GM11168 (cell line): ENCODE results near the gene F8.
"Not testable (repeated sequence)": the region's sequence is repeated elsewhere in the genome, so short reads cannot be mapped to it uniquely, and the experiment has no call there.

Experiments
- in situ Hi-C: fragments of 300-500 bp; cut with MboI; formaldehyde crosslinking; loops from one replicate; pipeline ENCODE4 v1.12.0; 2022; ENCODE audit warnings: low sequenced_read_pairs; ENCODE audit not compliant: unreplicated experiment

The F8 gene

DNA sequence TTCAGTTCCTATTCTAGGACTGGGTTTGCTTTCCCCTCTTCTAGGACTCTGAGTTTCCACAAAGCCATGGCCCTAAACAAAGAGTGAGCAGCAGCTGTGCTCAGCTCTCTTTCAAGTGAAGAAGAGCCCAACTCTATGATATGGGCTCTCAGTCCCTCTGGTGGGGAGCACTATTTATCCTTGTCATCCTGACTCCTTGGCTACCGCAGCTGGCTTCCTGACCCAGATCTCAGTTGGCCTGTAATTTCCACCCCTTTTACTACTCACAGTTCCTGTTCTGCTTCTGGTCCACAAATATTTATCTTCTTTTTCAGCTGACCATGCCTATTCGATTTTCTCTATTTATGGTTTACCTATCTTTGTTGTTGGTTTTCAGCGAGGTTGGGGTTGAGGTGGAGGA is 33.8 kb downstream of the F8 start:
- in situ Hi-C loops: no loop called here

- in situ Hi-C loops: no loop called here
Measured at GRCh38 chrX:154987940-154988339, 34.6 kb downstream of the F8 start.

DNA sequence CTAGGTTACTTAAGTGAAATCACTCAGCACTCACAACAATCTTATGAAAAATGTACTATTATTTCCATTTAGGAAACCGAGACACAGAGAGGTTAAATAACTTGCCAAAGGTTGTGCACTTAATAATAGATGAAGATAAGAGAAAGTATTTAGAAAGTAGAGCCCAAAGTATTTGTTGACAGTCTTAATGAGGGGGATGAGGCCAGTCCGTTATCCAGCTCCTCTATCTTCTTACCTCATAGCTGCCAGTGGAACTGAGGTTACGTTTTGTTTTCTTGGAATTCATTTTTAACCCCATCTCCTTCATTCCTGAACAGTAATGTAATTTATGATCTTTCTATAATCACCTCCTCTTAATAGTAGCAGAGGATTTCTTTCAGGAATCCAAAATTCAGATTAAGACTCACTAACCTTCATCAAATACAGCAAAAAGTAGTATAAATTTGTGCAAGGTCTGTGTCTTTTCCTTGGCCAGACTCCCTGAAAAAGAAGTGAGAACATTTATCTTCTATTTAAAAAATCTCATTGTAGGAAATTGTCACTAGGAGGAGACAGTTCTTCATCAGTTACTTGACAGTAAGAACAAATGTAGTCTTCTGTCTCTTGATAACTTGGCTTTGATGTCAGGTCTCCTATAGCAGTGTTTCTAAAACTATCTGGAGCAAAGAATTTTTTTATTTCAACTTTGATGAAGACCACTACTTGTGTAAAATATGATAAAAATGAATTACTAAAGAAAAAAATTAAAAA is 35.5 kb downstream of the F8 start:
- in situ Hi-C loops: no loop called here

- in situ Hi-C loops: loop anchor here (5.0 kb wide), 1 partner anchor 76 kb away; no protein-coding TSS in a partner anchor
Measured at GRCh38 chrX:154981116-154981411, 41.5 kb downstream of the F8 start.

DNA sequence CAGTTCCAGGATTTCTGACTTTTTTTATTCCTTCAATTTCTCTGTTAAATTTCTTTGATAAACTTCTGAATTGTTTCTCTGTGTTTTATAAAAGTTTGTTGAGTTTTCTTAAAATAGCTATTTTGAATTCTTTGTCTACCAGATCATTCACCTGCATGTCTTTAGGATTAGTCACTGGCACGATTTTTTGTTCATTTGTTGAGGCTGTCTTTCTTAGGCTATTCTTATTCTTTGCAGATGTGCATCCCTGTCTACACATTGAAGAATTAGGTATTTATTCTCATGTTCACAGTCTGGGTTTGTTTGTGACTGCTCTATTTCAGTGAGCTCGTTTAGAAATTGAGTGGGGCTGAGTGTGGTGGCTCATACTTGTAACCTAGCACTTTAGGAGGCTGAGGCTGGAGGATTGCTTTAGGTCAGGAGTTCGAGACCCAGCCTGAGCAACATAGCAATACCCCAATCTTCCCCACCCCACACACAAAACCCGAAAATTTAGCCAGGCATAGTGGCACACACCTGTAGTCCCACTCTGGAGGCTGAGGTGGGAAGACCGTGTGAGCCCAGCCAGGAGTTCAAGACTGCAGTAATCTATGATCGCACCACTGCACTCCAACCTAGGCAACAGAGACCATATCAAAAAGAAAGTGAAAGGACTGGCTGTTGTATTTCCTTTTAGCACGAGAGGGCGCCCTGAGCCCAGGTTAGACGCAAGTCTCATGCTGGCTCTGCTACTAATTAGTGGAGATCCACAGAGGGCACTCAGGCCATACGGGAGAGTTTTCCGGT is 42.0 kb downstream of the F8 start:
- in situ Hi-C loops: loop anchor here (5.0 kb wide), 1 partner anchor 77 kb away; no protein-coding TSS in a partner anchor

GRCh38 chrX:154979629-154980028 is 42.9 kb downstream of the F8 start:
- in situ Hi-C loops: loop anchor here (5.0 kb wide), 1 partner anchor 78 kb away; no protein-coding TSS in a partner anchor

GRCh38 chrX:154968353-154968752 is 54.2 kb downstream of the F8 start:
- in situ Hi-C loops: no loop called here

- in situ Hi-C loops: no loop called here
Measured at GRCh38 chrX:154967603-154968002, 54.9 kb downstream of the F8 start.

DNA sequence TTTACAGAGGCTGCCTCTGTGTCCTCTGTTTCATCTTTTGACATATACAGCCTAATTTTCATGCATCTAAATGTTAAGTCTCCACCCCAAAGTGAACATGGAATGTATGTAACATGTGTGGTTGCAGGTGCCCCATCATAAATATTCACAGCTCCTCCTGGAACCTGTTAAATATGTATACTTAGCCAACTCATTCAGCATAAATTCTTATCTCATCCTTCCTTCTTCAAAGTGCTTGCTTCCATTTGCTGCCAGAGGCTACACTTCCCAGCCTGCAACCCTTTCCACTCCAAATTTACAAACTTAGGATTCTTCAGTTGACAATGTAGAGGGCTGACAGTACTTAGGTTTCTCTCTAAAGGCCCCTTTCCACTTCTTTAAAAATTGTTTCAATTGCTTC is 60.6 kb downstream of the F8 start:
- in situ Hi-C loops: no loop called here

GRCh38 chrX:154955799-154956198 is 66.7 kb downstream of the F8 start:
- in situ Hi-C loops: not testable (repeated sequence)

DNA sequence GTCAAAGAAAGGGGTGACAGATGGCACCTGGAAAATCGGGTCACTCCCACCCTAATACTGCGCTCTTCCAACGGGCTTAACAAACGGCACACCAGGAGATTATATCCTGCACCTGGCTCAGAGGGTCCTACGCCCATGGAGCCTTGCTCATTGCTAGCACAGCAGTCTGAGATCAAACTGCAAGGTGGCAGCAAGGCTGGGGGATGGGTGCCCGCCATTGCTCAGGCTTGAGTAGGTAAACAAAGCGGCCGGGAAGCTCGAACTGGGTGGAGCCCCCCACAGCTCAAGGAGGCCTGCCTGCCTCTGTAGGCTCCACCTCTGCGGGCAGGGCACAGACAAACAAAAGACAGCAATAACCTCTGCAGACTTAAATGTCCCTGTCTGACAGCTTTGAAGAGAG is 83.3 kb downstream of the F8 start:
- in situ Hi-C loops: not testable (repeated sequence)

- in situ Hi-C loops: not testable (repeated sequence)
Measured at GRCh38 chrX:154924771-154925170, 97.8 kb downstream of the F8 start.

GRCh38 chrX:154918060-154918483 is 104.5 kb downstream of the F8 start:
- in situ Hi-C loops: no loop called here

GRCh38 chrX:154914052-154914451 is 108.5 kb downstream of the F8 start:
- in situ Hi-C loops: no loop called here

DNA sequence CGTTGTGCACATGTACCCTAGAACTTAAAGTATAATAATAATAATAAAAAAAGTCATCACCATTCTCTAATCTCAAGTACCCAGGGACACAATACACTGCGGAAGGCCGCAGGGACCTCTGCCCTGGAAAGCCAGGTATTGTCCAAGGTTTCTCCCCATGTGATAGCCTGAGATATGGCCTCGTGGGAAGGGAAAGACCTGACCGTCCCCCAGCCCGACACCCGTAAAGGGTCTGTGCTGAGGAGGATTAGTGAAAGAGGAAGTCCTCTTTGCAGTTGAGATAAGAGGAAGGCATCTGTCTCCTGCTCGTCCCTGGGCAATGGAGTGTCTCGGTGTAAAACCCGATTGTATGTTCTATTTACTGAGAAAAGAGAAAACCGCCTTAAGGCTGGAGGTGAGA is 112.0 kb downstream of the F8 start:
- in situ Hi-C loops: not testable (repeated sequence)

GRCh38 chrX:154910048-154910447 is 112.5 kb downstream of the F8 start:
- in situ Hi-C loops: not testable (repeated sequence)

DNA sequence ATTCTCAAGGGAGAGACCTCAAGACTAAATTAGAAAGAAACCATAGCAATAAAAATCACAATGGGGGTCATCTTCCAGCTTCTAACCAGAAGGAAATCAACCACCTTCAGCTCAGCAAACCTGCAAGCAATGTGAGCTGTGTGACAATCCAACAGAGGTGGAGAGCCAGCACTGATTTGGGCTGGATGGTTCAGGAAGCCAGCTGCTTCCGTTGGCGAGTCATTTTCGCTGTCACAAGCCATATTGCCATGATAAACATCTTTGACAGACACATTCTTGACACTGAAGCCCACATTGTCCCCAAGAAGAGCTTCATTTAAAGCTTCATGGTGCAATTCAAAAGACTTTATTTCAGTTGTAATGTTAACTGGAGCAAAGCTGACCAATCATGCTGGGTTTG is 113.7 kb downstream of the F8 start:
- in situ Hi-C loops: no loop called here

GRCh38 chrX:154902408-154902807 is 120.1 kb downstream of the F8 start:
- in situ Hi-C loops: no loop called here

- in situ Hi-C loops: no loop called here
Measured at GRCh38 chrX:154900323-154900722, 122.2 kb downstream of the F8 start.

DNA sequence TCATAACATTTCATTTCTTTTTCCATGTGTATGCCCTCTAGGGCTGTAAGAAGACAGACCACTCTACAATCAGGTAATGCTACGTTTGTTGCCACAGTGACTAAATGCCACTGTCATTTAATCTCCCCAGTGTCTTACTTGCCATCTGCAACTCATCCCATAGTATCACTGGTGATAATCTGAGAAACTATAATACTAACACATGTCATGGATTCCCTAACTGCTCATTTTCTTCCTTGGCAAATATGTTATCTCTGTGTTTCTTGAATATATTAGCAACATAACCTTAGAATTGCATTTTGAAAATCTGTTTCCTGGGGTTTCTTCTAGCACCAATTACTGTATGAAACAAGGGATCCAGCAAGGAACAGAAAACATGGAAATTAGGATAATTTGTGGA is 130.2 kb downstream of the F8 start:
- in situ Hi-C loops: no loop called here

DNA sequence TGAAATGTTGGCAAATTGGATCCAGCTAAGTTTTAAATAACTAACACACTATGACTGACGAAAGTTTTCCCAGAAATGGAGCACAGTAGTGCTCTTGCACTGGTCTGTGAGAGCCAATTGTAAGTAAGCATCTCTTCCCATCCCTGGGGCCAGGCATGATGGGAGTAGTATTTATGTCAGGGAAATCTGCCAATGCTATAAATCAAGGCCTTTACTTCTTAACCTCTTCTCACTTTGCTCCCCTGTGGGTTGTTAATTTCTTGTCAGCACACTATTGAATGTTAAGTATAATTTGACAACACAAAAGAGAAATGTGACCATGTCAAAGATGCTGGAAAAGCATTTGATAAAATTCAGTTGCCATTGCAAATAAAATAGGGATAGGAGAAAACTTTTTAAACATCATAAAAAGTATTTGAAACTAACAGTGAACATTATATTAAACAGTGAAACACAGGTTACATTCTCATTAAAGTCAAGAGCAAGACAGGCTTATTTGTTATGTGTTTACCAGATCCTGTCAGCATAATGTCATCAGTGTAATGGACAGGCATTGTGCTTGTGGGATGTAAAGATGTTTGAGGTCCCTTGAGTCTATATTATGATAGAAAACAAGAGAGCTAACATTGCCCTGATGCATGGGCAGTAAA is 131.4 kb downstream of the F8 start:
- in situ Hi-C loops: no loop called here
